Effector memory CD8-positive, alpha-beta T cell (primary cell): ENCODE results near the gene PRKAG2.

ENCODE experiments used
- ATAC-seq: fragments of 150-1000 bp; cut with Tn5 transposase; replicated peaks from 2 replicates; pipeline ENCODE4 v1.10.0; 2021; ENCODE audit warnings: mild to moderate bottlenecking, moderate library complexity
- DNase-seq, 3 experiments: peaks; one replicate each; pipeline ENCODE4 v3.0.0; 2021
- H3K27ac Mint-ChIP-seq, 2 donors: one replicate each; pipeline ENCODE4 v1.8.0; 2022; ENCODE audit warnings: mild to moderate bottlenecking in 2 of 2, mixed read lengths in 2 of 2, moderate library complexity in 2 of 2
- H3K27me3 Mint-ChIP-seq, 2 donors: one replicate each; pipeline ENCODE4 v1.8.0; 2022; ENCODE audit warnings: mixed read lengths in 2 of 2
- H3K36me3 Mint-ChIP-seq: one replicate; pipeline ENCODE4 v1.8.0; 2022; ENCODE audit warnings: mild to moderate bottlenecking, moderate library complexity, mixed read lengths; ENCODE audit not compliant: insufficient read depth
- H3K4me1 Mint-ChIP-seq, 2 donors: one replicate each; pipeline ENCODE4 v1.8.0; 2022; ENCODE audit warnings: low read depth in 2 of 2, mixed read lengths in 2 of 2
- H3K4me3 Mint-ChIP-seq, 2 donors: one replicate each; pipeline ENCODE4 v1.8.0; 2022; ENCODE audit warnings: mild to moderate bottlenecking in 2 of 2, mixed read lengths in 2 of 2, moderate library complexity in 2 of 2
- H3K9me3 Mint-ChIP-seq, 2 donors: one replicate each; pipeline ENCODE4 v1.8.0; 2022; ENCODE audit warnings: mixed read lengths in 2 of 2

PRKAG2 gene

DNA sequence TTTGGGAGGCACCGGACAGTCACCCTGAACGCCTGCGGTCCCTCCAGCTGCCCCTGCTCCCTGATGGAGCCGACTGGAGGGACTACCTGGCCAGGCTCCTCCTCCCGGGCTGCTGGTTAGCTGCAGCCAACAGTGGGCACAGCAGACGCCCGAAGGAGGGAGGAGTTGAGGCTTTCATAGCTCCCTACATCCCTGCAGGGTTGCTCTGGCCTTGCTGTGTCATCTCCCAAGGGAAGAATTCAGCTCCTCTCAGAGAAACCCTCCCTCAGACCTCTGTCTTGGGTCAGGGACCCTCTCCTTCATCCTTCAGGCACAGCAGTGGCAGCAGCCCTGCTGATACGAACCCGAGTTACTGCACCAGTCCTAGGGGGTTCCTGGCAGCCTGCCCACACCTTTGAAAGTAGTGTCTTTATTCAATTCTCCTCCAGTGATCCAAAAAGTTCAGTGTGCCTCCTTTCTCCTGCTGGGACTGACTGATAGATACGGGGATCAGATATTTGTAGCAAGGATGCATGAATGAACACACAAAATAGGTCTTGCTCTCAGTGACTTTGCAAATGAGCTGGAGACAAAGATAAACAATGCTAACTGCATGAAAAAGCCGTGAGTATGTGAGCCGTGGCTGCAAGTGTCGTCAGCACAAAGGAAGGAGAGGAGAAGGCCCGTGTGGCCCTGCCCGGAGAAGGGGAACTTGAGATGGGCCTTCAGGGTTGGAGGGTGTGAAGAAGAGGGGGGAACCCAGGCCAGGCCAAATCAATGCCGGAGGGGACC, 136.6 kb downstream of the PRKAG2 start:
- Mint-ChIP-seq H3K36me3 (peaks cover 3% of the 10 kb centered on the region), H3K4me1 (peaks cover 5 to 10% of the 10 kb centered on the region in 2 donors), H3K27me3 (no peaks in the 10 kb centered on the region), H3K4me3 (no peak overlapping the region), H3K27ac (peak overlapping the region; percentile 4 to 33), H3K9me3 (no peaks in the 10 kb centered on the region)
- no peak for ATAC-seq
- no peak for DNase-seq

GRCh38 chr7:151738925-151739324, 138.0 kb downstream of the PRKAG2 start:
- ATAC-seq (no peak), DNase-seq (no peak)
- no peak overlapping the region for H3K4me3 Mint-ChIP-seq
- H3K27ac Mint-ChIP-seq = no peak overlapping the region
- H3K27me3 Mint-ChIP-seq = no peaks in the 10 kb centered on the region
- H3K36me3 Mint-ChIP-seq = peaks cover 3% of the 10 kb centered on the region
- no peaks in the 10 kb centered on the region for H3K9me3 Mint-ChIP-seq
- peaks cover 4 to 9% of the 10 kb centered on the region in 2 donors for H3K4me1 Mint-ChIP-seq

GRCh38 chr7:151736403-151736909, 140.5 kb downstream of the PRKAG2 start:
- Mint-ChIP-seq H3K27ac (no peak overlapping the region), H3K4me3 (no peak overlapping the region), H3K36me3 (peaks cover 2% of the 10 kb centered on the region), H3K4me1 (peaks cover 4% of the 10 kb centered on the region in 2 donors), H3K27me3 (no peaks in the 10 kb centered on the region), H3K9me3 (no peaks in the 10 kb centered on the region)
- DNase-seq = no peak
- ATAC-seq = no peak

DNA sequence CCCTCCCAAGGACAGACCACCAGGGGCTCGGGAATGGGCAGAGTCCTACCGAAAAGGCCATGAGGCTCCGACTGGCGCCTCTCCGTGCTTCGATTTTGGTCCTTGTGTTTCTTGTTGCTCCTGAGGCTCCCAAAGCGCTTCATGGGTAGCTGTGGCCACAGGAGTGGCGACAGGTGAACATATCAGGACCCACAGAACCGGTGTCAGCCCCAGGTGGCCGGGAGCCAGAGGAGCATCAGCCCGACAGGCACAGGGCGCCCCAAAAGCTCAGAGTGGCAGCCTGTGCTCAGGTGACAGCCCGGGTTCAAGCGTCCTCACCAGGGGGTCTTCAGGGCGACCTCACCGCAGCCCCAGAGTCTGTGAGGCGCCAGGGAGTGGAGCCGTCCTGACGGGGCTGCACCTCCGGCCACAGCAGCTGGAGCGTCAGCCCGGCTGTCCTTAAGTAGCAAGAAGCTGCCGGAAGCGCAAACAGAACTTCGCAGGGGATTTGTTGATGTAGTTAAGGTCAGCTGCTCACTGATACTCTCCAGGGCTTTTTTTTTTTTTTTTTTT, 141.0 kb downstream of the PRKAG2 start:
- no peaks in the 10 kb centered on the region for H3K36me3 Mint-ChIP-seq

GRCh38 chr7:151735186-151735850, 141.6 kb downstream of the PRKAG2 start:
- Mint-ChIP-seq H3K4me1 (peaks cover 2 to 4% of the 10 kb centered on the region in 2 donors), H3K27ac (peak overlapping the region in 1 of 2 donors; percentile 80), H3K9me3 (no peaks in the 10 kb centered on the region), H3K36me3 (no peaks in the 10 kb centered on the region), H3K27me3 (no peaks in the 10 kb centered on the region), H3K4me3 (no peak overlapping the region)
- DNase-seq = no peak
- ATAC-seq = no peak

More for the DNA sequence above, 141.0 kb downstream of the PRKAG2 start:
- H3K27ac Mint-ChIP-seq = peak overlapping the region in 1 of 2 donors; percentile 80
- no peaks in the 10 kb centered on the region for H3K27me3 Mint-ChIP-seq
- H3K4me3 Mint-ChIP-seq = no peak overlapping the region
- no peak for DNase-seq
- no peak for ATAC-seq
- no peaks in the 10 kb centered on the region for H3K9me3 Mint-ChIP-seq
- peaks cover 4% of the 10 kb centered on the region in 2 donors for H3K4me1 Mint-ChIP-seq

GRCh38 chr7:151732834-151733592, 143.9 kb downstream of the PRKAG2 start:
- no peaks in the 10 kb centered on the region for H3K27me3 Mint-ChIP-seq
- DNase-seq (no peak), ATAC-seq (no peak)
- H3K4me1 Mint-ChIP-seq = peaks cover 0 to 9% of the 10 kb centered on the region in 2 donors
- no peak overlapping the region for H3K27ac Mint-ChIP-seq
- H3K9me3 Mint-ChIP-seq = no peaks in the 10 kb centered on the region
- peaks cover 3% of the 10 kb centered on the region for H3K36me3 Mint-ChIP-seq
- H3K4me3 Mint-ChIP-seq = no peak overlapping the region

GRCh38 chr7:151732292-151732691, 144.6 kb downstream of the PRKAG2 start:
- no peak for DNase-seq
- peaks cover 3% of the 10 kb centered on the region for H3K36me3 Mint-ChIP-seq
- H3K4me1 Mint-ChIP-seq = peaks cover 0 to 12% of the 10 kb centered on the region in 2 donors
- no peaks in the 10 kb centered on the region for H3K27me3 Mint-ChIP-seq
- no peak for ATAC-seq
- H3K27ac Mint-ChIP-seq = no peak overlapping the region
- no peak overlapping the region for H3K4me3 Mint-ChIP-seq
- H3K9me3 Mint-ChIP-seq = no peaks in the 10 kb centered on the region

DNA sequence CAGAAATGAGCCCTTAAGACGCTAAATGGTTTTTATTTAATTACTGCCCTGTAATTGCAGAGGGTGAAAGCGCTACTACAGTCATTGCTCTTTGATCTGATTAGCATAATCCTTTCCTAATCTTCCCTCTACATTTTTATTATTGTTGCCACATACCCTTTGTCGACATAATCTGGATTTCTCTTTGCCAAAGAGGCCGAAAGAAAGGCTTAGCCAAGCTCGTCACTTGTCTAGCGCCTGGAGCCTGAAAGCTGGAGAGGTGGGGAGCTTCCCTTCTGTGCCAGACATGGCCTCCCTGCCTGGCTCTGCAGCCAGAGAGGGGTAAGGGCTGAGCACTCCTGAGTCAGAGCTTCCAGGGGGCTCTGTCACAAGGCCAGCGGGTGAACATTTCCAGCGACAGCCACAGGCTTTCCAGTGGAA, 145.9 kb downstream of the PRKAG2 start:
- Mint-ChIP-seq H3K36me3 (peaks cover 6% of the 10 kb centered on the region), H3K27me3 (no peaks in the 10 kb centered on the region), H3K27ac (no peak overlapping the region), H3K4me1 (peaks cover 0 to 18% of the 10 kb centered on the region in 2 donors), H3K4me3 (no peak overlapping the region), H3K9me3 (no peaks in the 10 kb centered on the region)
- ATAC-seq (no peak), DNase-seq (no peak)

DNA sequence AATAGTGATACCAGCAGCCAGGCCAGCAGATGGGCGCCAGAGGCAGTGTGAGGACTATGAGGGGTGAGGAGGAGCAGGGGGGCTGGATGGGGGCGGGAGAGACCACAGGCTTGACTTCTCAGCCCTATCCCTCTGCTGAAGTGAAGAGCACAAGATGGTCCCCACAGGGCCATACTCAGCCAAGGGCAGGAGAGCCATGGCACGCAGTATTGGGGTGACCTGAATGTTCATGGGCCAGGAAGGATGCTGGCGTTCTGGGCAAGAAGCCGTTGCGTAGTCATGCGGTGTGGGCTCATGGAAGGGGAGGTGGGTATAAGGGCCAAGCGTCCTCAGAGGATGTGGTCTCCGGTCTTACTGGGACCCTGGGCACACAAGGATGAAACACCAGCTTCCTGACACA, 146.3 kb downstream of the PRKAG2 start:
- no peak overlapping the region for H3K27ac Mint-ChIP-seq
- H3K4me3 Mint-ChIP-seq = no peak overlapping the region
- DNase-seq = no peak
- ATAC-seq = no peak
- peaks cover 6% of the 10 kb centered on the region for H3K36me3 Mint-ChIP-seq
- H3K9me3 Mint-ChIP-seq = no peaks in the 10 kb centered on the region
- no peaks in the 10 kb centered on the region for H3K27me3 Mint-ChIP-seq
- H3K4me1 Mint-ChIP-seq = peaks cover 0 to 18% of the 10 kb centered on the region in 2 donors

GRCh38 chr7:151729521-151729921, 147.4 kb downstream of the PRKAG2 start:
- H3K9me3 Mint-ChIP-seq = no peaks in the 10 kb centered on the region
- H3K4me1 Mint-ChIP-seq = peaks cover 4 to 18% of the 10 kb centered on the region in 2 donors
- no peak overlapping the region for H3K4me3 Mint-ChIP-seq
- no peaks in the 10 kb centered on the region for H3K27me3 Mint-ChIP-seq
- ATAC-seq (no peak), DNase-seq (no peak)
- H3K36me3 Mint-ChIP-seq = peaks cover 6% of the 10 kb centered on the region
- no peak overlapping the region for H3K27ac Mint-ChIP-seq

DNA sequence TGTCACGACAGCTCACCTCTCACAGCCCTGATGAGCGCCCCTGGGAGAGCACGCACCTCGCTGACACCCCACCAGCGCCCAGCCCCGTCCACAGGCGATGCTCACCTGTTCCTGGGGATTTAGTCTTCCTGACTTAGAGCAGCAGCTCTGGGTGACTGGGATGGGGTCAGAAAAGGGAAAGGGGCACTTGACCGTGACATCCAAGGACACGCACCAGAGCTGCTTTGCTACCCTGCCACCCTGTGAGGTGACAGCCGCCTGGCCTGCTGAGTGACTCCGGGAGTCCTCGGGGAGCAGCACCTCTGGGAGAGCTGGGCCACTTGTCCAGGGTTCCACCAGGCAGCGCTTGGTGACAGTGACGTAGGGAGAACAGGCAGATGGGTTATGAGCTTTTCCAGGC, 148.2 kb downstream of the PRKAG2 start:
- Mint-ChIP-seq H3K36me3 (peaks cover 6% of the 10 kb centered on the region), H3K9me3 (no peaks in the 10 kb centered on the region), H3K27ac (peak overlapping the region in 1 of 2 donors; percentile 13), H3K4me1 (peaks cover 4 to 18% of the 10 kb centered on the region in 2 donors), H3K27me3 (no peaks in the 10 kb centered on the region), H3K4me3 (no peak overlapping the region)
- DNase-seq (no peak), ATAC-seq (no peak)

DNA sequence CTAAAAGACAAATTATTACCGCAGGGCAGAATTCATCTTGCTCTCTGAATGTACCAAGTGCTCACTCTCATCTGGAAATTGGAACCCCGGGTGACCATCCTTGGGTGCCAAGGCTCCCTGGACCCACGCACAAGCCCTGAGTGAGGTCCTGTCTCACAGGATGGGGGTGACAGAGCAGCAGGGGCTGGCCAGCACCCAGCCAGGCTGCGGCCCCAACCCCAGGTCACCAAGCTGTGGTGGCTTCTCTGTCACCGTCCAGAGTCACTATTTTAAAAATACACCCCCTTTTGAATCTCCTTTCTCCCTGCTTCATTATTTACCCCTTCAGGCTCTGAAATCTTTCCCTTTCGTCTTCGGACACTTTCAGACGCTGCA, 148.6 kb downstream of the PRKAG2 start:
- Mint-ChIP-seq H3K4me3 (no peak overlapping the region), H3K9me3 (no peaks in the 10 kb centered on the region), H3K4me1 (peaks cover 4 to 18% of the 10 kb centered on the region in 2 donors), H3K36me3 (peaks cover 6% of the 10 kb centered on the region), H3K27ac (peak overlapping the region in 1 of 2 donors; percentile 13), H3K27me3 (no peaks in the 10 kb centered on the region)
- DNase-seq (no peak), ATAC-seq (no peak)

DNA sequence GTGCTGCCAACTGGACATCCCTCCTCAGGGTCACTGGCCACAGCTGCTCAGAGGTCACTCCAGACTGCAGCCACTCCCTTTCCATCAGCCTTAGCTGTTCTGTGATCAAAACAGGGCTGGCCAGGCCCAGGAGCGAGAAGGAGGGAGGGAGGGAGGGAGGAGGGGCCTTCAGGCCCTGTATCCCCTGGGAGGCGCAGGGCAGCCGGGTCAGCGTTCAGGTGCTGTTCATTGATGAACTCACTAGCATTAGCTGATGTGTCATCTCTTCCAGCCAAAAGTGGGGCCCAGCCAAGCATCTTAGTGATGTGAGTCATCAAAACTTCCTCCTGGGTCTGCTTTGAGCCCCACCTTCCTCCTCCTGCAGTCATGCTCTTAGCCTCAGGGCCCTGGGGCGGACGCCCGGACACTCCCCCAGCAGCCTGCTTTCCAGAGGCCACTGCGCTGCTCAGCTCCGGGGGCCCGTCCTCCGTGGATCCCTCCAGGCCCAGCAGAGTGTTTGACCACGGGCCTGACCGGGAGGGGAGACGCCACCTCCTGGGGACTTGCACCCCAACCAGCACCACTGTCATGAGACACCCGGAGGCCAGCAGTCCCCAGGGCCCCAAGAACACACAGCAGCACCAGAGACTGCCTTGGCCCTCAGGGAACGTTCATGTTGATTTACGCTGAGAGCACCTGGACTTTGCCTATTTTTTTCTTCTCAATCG, 149.2 kb downstream of the PRKAG2 start:
- peaks cover 4 to 21% of the 10 kb centered on the region in 2 donors for H3K4me1 Mint-ChIP-seq
- ATAC-seq (peak; percentile 54), DNase-seq (no peak)
- peak overlapping the region in 1 of 2 donors; percentile 13 for H3K27ac Mint-ChIP-seq
- H3K27me3 Mint-ChIP-seq = no peaks in the 10 kb centered on the region
- H3K4me3 Mint-ChIP-seq = no peak overlapping the region
- H3K9me3 Mint-ChIP-seq = no peaks in the 10 kb centered on the region
- peaks cover 6% of the 10 kb centered on the region for H3K36me3 Mint-ChIP-seq
